ENCODE results near the gene ANXA3. TPM values are rescaled to one million over a fixed set of nuclear protein-coding genes. Genes with fewer than 3 reads are reported as not detected.

ANXA3 gene
- total RNA-seq, 1 donor from 2014 or later = 1.5 TPM

- intact Hi-C loops (cut with micrococcal nuclease) = no loop called here
These were observed 58.0 kb downstream of the ANXA3 start for GRCh38 chr4:78609580-78609979.

GRCh38 chr4:78610546-78611214 lies 59.1 kb downstream of the ANXA3 start:
- intact Hi-C loops (cut with micrococcal nuclease) = loop anchor here (10.0 kb wide), 1 partner anchor 324 kb away; the partner anchor contains the start of gene PAQR3

- intact Hi-C loops (cut with micrococcal nuclease) = loop anchor here (10.0 kb wide), 1 partner anchor 324 kb away; the partner anchor contains the start of gene PAQR3
These were observed 59.6 kb downstream of the ANXA3 start for GRCh38 chr4:78611215-78611558.

GRCh38 chr4:78612398-78613178 lies 61.0 kb downstream of the ANXA3 start:
- intact Hi-C loops (cut with micrococcal nuclease) = loop anchor here (1.0 to 10.0 kb wide), 4 partner anchors 44 to 322 kb away; partner anchors contain the start of gene PAQR3

GRCh38 chr4:78613522-78614321 lies 62.2 kb downstream of the ANXA3 start:
- intact Hi-C loops (cut with micrococcal nuclease) = loop anchor here (2.0 to 10.0 kb wide), 2 partner anchors 43 to 321 kb away; partner anchors contain the start of gene PAQR3

- intact Hi-C loops (cut with micrococcal nuclease) = loop anchor here (10.0 kb wide), 1 partner anchor 319 kb away; the partner anchor contains the start of gene PAQR3
These were observed 64.5 kb downstream of the ANXA3 start for GRCh38 chr4:78616046-78616498.

GRCh38 chr4:78618436-78618835 lies 66.9 kb downstream of the ANXA3 start:
- intact Hi-C loops (cut with micrococcal nuclease) = loop anchor here (10.0 kb wide), 1 partner anchor 316 kb away; the partner anchor contains the start of gene PAQR3

GRCh38 chr4:78621395-78621794 lies 69.8 kb downstream of the ANXA3 start:
- intact Hi-C loops (cut with micrococcal nuclease) = no loop called here

GRCh38 chr4:78622253-78622979 lies 70.8 kb downstream of the ANXA3 start:
- intact Hi-C loops (cut with micrococcal nuclease) = no loop called here

- intact Hi-C loops (cut with micrococcal nuclease) = no loop called here
These were observed 72.5 kb downstream of the ANXA3 start for GRCh38 chr4:78624048-78624447.

- intact Hi-C loops (cut with micrococcal nuclease) = no loop called here
These were observed 73.5 kb downstream of the ANXA3 start for GRCh38 chr4:78625073-78625472.

- intact Hi-C loops (cut with micrococcal nuclease) = no loop called here
These were observed 75.7 kb downstream of the ANXA3 start for GRCh38 chr4:78627046-78627965.

GRCh38 chr4:78627966-78628678 lies 76.6 kb downstream of the ANXA3 start:
- intact Hi-C loops (cut with micrococcal nuclease) = no loop called here

- intact Hi-C loops (cut with micrococcal nuclease) = no loop called here
These were observed 78.5 kb downstream of the ANXA3 start for GRCh38 chr4:78629991-78630541.

GRCh38 chr4:78630615-78631014 lies 79.0 kb downstream of the ANXA3 start:
- intact Hi-C loops (cut with micrococcal nuclease) = no loop called here

- intact Hi-C loops (cut with micrococcal nuclease) = no loop called here
These were observed 82.6 kb downstream of the ANXA3 start for GRCh38 chr4:78634011-78634664.

GRCh38 chr4:78638337-78639172 lies 87.0 kb downstream of the ANXA3 start:
- intact Hi-C loops (cut with micrococcal nuclease) = no loop called here

All from T-helper 2 cell treated with Interferon-gamma antibody and Interleukin-4, amounts not matched to agents 100 ng/mL and 5 ng/mL, for 36 hours (primary cell).